Measurements from ENCODE around the gene GRB10.

- no peak for TF ChIP-seq EP300 (IDR thresholded peaks at IDR 0.05)
- TF ChIP-seq, protein P1, sequence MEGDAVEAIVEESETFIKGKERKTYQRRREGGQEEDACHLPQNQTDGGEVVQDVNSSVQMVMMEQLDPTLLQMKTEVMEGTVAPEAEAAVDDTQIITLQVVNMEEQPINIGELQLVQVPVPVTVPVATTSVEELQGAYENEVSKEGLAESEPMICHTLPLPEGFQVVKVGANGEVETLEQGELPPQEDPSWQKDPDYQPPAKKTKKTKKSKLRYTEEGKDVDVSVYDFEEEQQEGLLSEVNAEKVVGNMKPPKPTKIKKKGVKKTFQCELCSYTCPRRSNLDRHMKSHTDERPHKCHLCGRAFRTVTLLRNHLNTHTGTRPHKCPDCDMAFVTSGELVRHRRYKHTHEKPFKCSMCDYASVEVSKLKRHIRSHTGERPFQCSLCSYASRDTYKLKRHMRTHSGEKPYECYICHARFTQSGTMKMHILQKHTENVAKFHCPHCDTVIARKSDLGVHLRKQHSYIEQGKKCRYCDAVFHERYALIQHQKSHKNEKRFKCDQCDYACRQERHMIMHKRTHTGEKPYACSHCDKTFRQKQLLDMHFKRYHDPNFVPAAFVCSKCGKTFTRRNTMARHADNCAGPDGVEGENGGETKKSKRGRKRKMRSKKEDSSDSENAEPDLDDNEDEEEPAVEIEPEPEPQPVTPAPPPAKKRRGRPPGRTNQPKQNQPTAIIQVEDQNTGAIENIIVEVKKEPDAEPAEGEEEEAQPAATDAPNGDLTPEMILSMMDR (IDR thresholded peaks at IDR 0.05) = no peak
Observed at GRCh38 chr7:50766849-50767207, 15.9 kb downstream of the GRB10 start.

All from ovary (tissue), 3 donors.